ENCODE data around the gene RUVBL1. TPM values are rescaled to one million over a fixed set of nuclear protein-coding genes. Genes with fewer than 3 reads are reported as not detected.
A peak's percentile ranks its signal among the peaks of the same experiment; 100 is the strongest.

RUVBL1 gene
- total RNA-seq, 2 experiments from 2014 or later: 57.3 to 57.4 TPM

DNA sequence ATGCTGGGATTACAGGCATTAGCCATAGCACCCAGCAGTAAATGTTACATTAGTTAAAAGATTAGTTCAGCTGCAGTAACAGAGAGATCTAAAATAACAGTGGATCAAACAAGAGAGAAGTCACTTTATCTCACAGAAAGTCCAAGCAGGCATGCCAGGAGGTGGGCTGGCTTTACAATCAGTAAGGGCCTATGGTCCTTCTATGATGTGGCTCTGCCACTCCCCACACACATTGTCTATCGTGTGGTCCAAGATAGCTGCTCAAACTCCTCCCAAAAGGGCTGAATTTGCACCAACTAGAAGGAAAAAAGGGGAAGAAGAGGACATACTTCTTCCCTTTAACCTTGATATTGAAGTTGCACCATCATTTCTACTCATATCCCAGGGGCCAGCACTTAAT lies 4.6 kb upstream of the RUVBL1 start:
- POLR2A ChIA-PET: interaction anchor here (0.6 kb wide), 1 partner anchor 523 kb away, joined by 3 read pairs; no protein-coding TSS in a partner anchor
- H3K27me3 Mint-ChIP-seq (ENCODE audit: low read depth): no peaks in the 10 kb centered on the region
- no peaks in the 10 kb centered on the region for H3K9me3 Mint-ChIP-seq (ENCODE audit: insufficient read depth)
- ATAC-seq (no peak), DNase-seq (no peak)
- no peak overlapping the region for H3K4me3 Mint-ChIP-seq
- CTCF ChIA-PET: interaction anchor here (5.5 kb wide), 1 partner anchor 34 kb away, joined by 37 read pairs; no protein-coding TSS in a partner anchor
- no peak overlapping the region for H3K27ac Mint-ChIP-seq
- peaks cover 2% of the 10 kb centered on the region for H3K36me3 Mint-ChIP-seq (ENCODE audit: low read depth)
- H3K4me1 Mint-ChIP-seq (ENCODE audit: low read depth): peaks cover 8% of the 10 kb centered on the region

DNA sequence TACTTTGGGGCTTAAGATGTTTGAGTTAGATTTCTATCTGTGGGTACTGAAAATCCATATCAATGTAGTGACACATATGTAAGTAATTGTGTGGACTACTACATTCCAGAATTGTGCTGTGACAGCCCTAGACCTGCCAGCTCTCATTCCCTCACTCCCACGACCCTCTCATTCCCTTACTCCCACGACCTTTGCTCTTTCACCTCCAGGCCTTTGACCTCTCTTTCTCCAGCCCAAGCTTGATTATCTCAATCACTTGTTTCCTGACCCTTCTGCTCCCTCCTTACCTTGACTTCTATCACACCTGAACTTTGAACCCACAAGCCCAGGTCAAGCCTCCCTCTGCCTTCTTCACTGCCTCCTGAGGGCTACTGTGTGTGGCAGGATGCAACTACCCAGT lies 3.6 kb upstream of the RUVBL1 start:
- POLR2A ChIA-PET: interaction anchor here (0.9 kb wide), 1 partner anchor 26 kb away, joined by 3 read pairs; no protein-coding TSS in a partner anchor
- H3K27me3 Mint-ChIP-seq (ENCODE audit: low read depth): no peaks in the 10 kb centered on the region
- no peak for ATAC-seq

GRCh38 chr3:128123156-128123537 lies 465 bp downstream of the RUVBL1 start:
- Mint-ChIP-seq H3K4me1 (ENCODE audit: low read depth) (peaks cover 22% of the 10 kb centered on the region), H3K4me3 (peak overlapping the region; percentile 98), H3K27ac (peak overlapping the region; percentile 94), H3K9me3 (ENCODE audit: insufficient read depth) (no peaks in the 10 kb centered on the region), H3K27me3 (ENCODE audit: low read depth) (no peaks in the 10 kb centered on the region), H3K36me3 (ENCODE audit: low read depth) (peaks cover 17% of the 10 kb centered on the region)
- DNase-seq (no peak), ATAC-seq (no peak)
- ChIA-PET CTCF (interaction anchor here (1.0 to 4.2 kb wide), 10 partner anchors 9 to 495 kb away, joined by 3 to 38 read pairs (median 6); no protein-coding TSS in a partner anchor), POLR2A (interaction anchor here (1.0 to 2.3 kb wide), 6 partner anchors 9 to 71 kb away, joined by 3 to 13 read pairs (median 8); partner anchors contain the start of genes EEFSEC and SEC61A1)

More for the DNA sequence above, 3.6 kb upstream of the RUVBL1 start:
- peaks cover 16% of the 10 kb centered on the region for H3K4me1 Mint-ChIP-seq (ENCODE audit: low read depth)
- no peaks in the 10 kb centered on the region for H3K9me3 Mint-ChIP-seq (ENCODE audit: insufficient read depth)
- H3K4me3 Mint-ChIP-seq: no peak overlapping the region
- CTCF ChIA-PET: interaction anchor here (5.5 kb wide), 1 partner anchor 33 kb away, joined by 37 read pairs; no protein-coding TSS in a partner anchor
- no peak overlapping the region for H3K27ac Mint-ChIP-seq
- no peak for DNase-seq
- H3K36me3 Mint-ChIP-seq (ENCODE audit: low read depth): peaks cover 2% of the 10 kb centered on the region

DNA sequence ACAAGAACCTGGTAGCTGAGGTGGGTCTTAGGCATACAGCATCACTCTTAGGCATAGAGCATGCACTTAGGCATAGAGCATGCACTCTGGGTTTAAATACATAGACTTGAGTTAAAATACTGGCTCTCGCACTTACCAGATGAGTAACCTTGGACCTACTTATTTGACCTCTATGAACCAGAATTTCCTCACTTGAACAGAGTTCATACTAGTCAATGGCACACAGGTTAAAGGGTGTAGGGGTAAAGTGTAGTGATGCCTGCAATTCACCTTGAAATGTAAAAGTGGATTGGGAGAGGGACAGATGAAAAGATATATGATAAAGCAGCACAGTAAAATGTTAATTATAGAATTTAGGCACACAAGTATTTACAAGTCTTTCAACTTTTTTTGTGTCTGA lies 1.6 kb downstream of the RUVBL1 start:
- Mint-ChIP-seq H3K4me1 (ENCODE audit: low read depth) (peaks cover 24% of the 10 kb centered on the region), H3K36me3 (ENCODE audit: low read depth) (peaks cover 26% of the 10 kb centered on the region), H3K27ac (no peak overlapping the region), H3K4me3 (peak overlapping the region; percentile 98), H3K27me3 (ENCODE audit: low read depth) (no peaks in the 10 kb centered on the region), H3K9me3 (ENCODE audit: insufficient read depth) (no peaks in the 10 kb centered on the region)
- POLR2A ChIA-PET: no interaction called here
- CTCF ChIA-PET: interaction anchor here (1.2 to 4.2 kb wide), 3 partner anchors 11 to 27 kb away, joined by 3 to 38 read pairs (median 25); no protein-coding TSS in a partner anchor
- ATAC-seq (no peak), DNase-seq (no peak)

GRCh38 chr3:128113817-128114794 lies 9.5 kb downstream of the RUVBL1 start:
- peak overlapping the region; percentile 29 for H3K4me3 Mint-ChIP-seq
- no peaks in the 10 kb centered on the region for H3K27me3 Mint-ChIP-seq (ENCODE audit: low read depth)
- peaks cover 62% of the 10 kb centered on the region for H3K36me3 Mint-ChIP-seq (ENCODE audit: low read depth)
- CTCF ChIA-PET: interaction anchor here (1.0 to 1.2 kb wide), 3 partner anchors 10 to 20 kb away, joined by 4 to 7 read pairs (median 6); partner anchors contain the start of gene RUVBL1
- ATAC-seq: no peak
- H3K27ac Mint-ChIP-seq: peak overlapping the region; percentile 77
- DNase-seq: no peak
- H3K9me3 Mint-ChIP-seq (ENCODE audit: insufficient read depth): no peaks in the 10 kb centered on the region
- peaks cover 49% of the 10 kb centered on the region for H3K4me1 Mint-ChIP-seq (ENCODE audit: low read depth)
- POLR2A ChIA-PET: interaction anchor here (1.0 to 1.3 kb wide), 2 partner anchors 9 to 39 kb away, joined by 4 to 10 read pairs; partner anchors contain the start of gene RUVBL1

DNA sequence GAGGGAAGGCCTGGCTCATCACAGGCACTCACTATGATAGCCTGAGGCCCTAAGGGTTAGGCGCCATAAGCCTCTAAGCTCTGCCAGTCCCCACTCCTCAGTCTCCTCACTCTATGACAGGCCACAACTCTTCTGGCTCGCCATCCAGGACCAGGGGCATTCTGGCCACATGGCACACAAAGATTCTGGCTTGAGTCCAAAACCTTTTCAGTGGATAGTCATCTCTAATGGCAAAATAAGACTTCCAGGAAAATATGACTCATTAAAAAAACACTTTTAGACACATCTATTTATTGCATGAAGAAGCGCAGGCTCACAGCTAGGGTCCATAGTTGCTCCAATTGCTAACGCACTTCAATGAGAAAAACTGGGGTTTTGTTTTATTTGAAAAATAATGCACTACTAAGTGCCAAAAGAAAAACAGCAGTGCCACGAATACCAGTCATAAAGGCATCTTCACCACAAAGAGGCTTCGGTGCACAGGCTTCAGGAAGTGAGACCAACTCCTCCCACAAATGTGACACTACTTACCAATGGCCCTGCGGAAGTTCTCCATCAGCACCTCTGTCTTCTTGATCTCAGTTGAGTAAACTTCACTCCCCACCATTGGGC lies 11.1 kb downstream of the RUVBL1 start:
- ChIA-PET CTCF (interaction anchor here (0.9 to 3.4 kb wide), 5 partner anchors 11 to 210 kb away, joined by 3 to 20 read pairs (median 8); partner anchors contain the start of gene RUVBL1), POLR2A (interaction anchor here (1.6 kb wide), 1 partner anchor 11 kb away, joined by 13 read pairs; the partner anchor contains the start of gene RUVBL1)
- H3K27me3 Mint-ChIP-seq (ENCODE audit: low read depth): no peaks in the 10 kb centered on the region
- H3K9me3 Mint-ChIP-seq (ENCODE audit: insufficient read depth): no peaks in the 10 kb centered on the region
- H3K36me3 Mint-ChIP-seq (ENCODE audit: low read depth): peaks cover 57% of the 10 kb centered on the region
- DNase-seq: peak; percentile 73
- H3K27ac Mint-ChIP-seq: peak overlapping the region; percentile 98
- H3K4me1 Mint-ChIP-seq (ENCODE audit: low read depth): peaks cover 49% of the 10 kb centered on the region
- peak overlapping the region; percentile 43 for H3K4me3 Mint-ChIP-seq
- ATAC-seq: peak; percentile 88

DNA sequence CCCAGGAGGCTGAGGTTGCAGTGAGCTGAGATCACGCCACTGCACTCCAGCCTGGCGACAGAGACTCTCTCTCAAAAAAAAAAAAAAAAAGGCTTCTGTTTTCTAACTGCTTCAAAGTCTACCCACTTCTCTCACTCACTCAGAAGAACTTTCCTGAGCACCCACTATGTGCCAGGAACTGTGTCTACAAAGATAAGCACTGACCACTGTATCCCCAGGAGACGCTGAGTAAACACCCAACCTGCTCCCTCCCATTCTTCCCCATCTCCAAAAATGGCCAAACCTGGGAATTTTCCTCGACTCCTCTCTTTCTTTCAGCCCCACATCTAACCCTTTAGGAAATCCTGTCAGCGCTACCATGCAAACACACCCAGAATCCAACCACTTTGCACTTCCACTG lies 12.5 kb downstream of the RUVBL1 start:
- Mint-ChIP-seq H3K36me3 (ENCODE audit: low read depth) (peaks cover 59% of the 10 kb centered on the region), H3K27me3 (ENCODE audit: low read depth) (no peaks in the 10 kb centered on the region), H3K9me3 (ENCODE audit: insufficient read depth) (no peaks in the 10 kb centered on the region), H3K4me1 (ENCODE audit: low read depth) (peaks cover 47% of the 10 kb centered on the region), H3K4me3 (no peak overlapping the region), H3K27ac (peak overlapping the region; percentile 98)
- CTCF ChIA-PET: interaction anchor here (0.8 to 3.4 kb wide), 4 partner anchors 11 to 37 kb away, joined by 3 to 20 read pairs (median 13); no protein-coding TSS in a partner anchor
- POLR2A ChIA-PET: no interaction called here
- no peak for ATAC-seq
- no peak for DNase-seq

- Mint-ChIP-seq H3K4me1 (ENCODE audit: low read depth) (peaks cover 22% of the 10 kb centered on the region), H3K4me3 (no peak overlapping the region), H3K27ac (no peak overlapping the region), H3K27me3 (ENCODE audit: low read depth) (no peaks in the 10 kb centered on the region), H3K36me3 (ENCODE audit: low read depth) (peaks cover 47% of the 10 kb centered on the region), H3K9me3 (ENCODE audit: insufficient read depth) (no peaks in the 10 kb centered on the region)
- ChIA-PET POLR2A (no interaction called here), CTCF (interaction anchor here (2.0 to 3.3 kb wide), 2 partner anchors 26 kb away, joined by 4 to 10 read pairs; no protein-coding TSS in a partner anchor)
- ATAC-seq: no peak
- no peak for DNase-seq
Measured at GRCh38 chr3:128107834-128108233, 15.8 kb downstream of the RUVBL1 start.

DNA sequence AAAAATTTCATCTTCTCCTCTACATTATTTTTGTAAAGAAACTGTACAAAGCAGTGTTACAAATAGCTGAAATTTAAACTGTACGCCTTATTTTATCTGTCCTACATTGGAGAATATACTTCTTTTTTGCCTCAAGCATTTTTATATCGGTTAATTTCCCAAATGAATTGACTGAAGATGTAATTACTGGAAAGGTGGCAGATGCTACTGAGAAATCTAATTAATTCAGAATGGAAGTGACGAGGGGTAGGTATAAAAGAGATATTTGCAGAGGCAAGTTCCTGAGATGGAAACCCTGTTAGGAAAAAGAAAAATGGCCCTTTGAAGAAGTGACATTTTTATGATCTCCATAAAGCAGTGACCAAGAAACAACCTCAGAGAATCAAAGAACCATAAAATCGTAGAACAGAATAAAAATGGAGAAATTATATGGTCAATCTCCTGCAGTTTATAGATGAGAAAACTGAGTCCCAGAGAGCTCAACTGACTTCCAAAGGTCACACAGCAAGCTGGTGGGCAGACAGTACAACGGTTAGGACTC lies 20.4 kb downstream of the RUVBL1 start:
- Mint-ChIP-seq H3K27ac (no peak overlapping the region), H3K4me3 (no peak overlapping the region), H3K27me3 (ENCODE audit: low read depth) (no peaks in the 10 kb centered on the region), H3K36me3 (ENCODE audit: low read depth) (peaks cover 44% of the 10 kb centered on the region), H3K4me1 (ENCODE audit: low read depth) (peaks cover 7% of the 10 kb centered on the region), H3K9me3 (ENCODE audit: insufficient read depth) (no peaks in the 10 kb centered on the region)
- ChIA-PET CTCF (interaction anchor here (1.1 to 4.3 kb wide), 3 partner anchors 8 to 30 kb away, joined by 3 to 24 read pairs (median 5); no protein-coding TSS in a partner anchor), POLR2A (no interaction called here)
- ATAC-seq (no peak), DNase-seq (no peak)

GRCh38 chr3:128100638-128101037 lies 23.0 kb downstream of the RUVBL1 start:
- ATAC-seq (no peak), DNase-seq (no peak)
- ChIA-PET POLR2A (no interaction called here), CTCF (interaction anchor here (1.3 to 10.8 kb wide), 5 partner anchors 11 to 33 kb away, joined by 3 to 138 read pairs (median 5); partner anchors contain the start of gene RUVBL1)
- Mint-ChIP-seq H3K27ac (no peak overlapping the region), H3K4me3 (no peak overlapping the region), H3K4me1 (ENCODE audit: low read depth) (peaks cover 7% of the 10 kb centered on the region), H3K9me3 (ENCODE audit: insufficient read depth) (no peaks in the 10 kb centered on the region), H3K36me3 (ENCODE audit: low read depth) (peaks cover 49% of the 10 kb centered on the region), H3K27me3 (ENCODE audit: low read depth) (no peaks in the 10 kb centered on the region)

DNA sequence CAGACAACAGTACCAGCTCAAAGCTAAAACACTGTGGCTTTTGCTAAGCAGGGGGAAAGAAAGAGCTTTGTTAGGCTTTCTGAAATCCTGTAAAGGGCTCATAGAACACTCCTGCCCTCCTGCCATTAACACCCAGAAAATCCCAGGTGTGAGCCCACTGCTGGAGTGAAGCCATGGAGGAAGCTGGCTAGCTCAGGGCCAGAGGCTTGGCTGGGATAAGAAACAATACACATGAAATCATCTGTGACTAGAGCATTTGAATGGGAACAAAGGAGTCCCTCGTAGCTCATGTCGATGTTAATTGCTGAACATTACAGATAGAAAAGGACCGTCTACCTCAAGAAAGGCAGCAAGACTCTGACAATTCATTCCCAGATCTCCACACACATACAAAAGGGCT lies 23.5 kb downstream of the RUVBL1 start:
- no peak overlapping the region for H3K27ac Mint-ChIP-seq
- peaks cover 10% of the 10 kb centered on the region for H3K4me1 Mint-ChIP-seq (ENCODE audit: low read depth)
- ATAC-seq (no peak), DNase-seq (no peak)
- no peak overlapping the region for H3K4me3 Mint-ChIP-seq
- CTCF ChIA-PET: interaction anchor here (1.3 to 10.8 kb wide), 6 partner anchors 11 to 34 kb away, joined by 3 to 138 read pairs (median 5); partner anchors contain the start of gene RUVBL1
- POLR2A ChIA-PET: no interaction called here
- peaks cover 52% of the 10 kb centered on the region for H3K36me3 Mint-ChIP-seq (ENCODE audit: low read depth)
- H3K27me3 Mint-ChIP-seq (ENCODE audit: low read depth): no peaks in the 10 kb centered on the region
- no peaks in the 10 kb centered on the region for H3K9me3 Mint-ChIP-seq (ENCODE audit: insufficient read depth)

All from activated CD8-positive, alpha-beta T cell treated with anti-CD3 and anti-CD28 coated beads, Interleukin-2, amount 10 ng/mL, durations not matched to agents 7 days and 5 days (primary cell).